Nasal cavity respiratory epithelium epithelial cell of viscerocranial mucosa (primary cell): Measurements from ENCODE around the gene STAC3. TPM values are rescaled to one million over a fixed set of nuclear protein-coding genes. Genes with fewer than 3 reads are reported as not detected.

Source experiments
- total RNA-seq: library from RNA; depleted of rRNA; stranded (reverse); fragments of >200 nt; gene quantifications from 2 replicates; pipeline ENCODE4 v1.2.3, GENCODE V29; 2014

STAC3 gene
- 0.34 and 0.36 TPM in 2 replicates for total RNA-seq

DNA sequence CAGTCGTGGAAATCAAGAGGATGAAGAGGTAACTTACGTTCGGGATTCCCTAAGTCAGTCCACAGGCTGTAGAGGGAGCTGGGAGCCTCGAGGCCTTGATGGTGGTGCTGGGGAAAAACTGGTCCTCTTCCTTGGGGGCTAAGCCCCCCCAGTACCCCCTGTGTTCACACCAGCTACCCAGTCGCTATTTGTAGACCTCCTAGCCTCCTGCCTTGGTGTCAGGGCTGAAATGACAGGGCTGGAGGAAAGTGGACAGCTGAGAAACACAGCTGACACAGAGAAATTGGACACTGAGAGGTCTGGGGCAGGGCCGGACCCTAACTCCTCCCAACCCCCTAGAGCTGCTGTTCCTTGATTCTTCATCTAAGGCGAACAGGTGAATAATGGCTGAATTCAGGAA, at the start of gene STAC3:
TSS of gene STAC3 (minus strand) at position 232 of the 400 bp plus-strand sequence. CDS start 1,551 bp downstream, outside the sequence.

DNA sequence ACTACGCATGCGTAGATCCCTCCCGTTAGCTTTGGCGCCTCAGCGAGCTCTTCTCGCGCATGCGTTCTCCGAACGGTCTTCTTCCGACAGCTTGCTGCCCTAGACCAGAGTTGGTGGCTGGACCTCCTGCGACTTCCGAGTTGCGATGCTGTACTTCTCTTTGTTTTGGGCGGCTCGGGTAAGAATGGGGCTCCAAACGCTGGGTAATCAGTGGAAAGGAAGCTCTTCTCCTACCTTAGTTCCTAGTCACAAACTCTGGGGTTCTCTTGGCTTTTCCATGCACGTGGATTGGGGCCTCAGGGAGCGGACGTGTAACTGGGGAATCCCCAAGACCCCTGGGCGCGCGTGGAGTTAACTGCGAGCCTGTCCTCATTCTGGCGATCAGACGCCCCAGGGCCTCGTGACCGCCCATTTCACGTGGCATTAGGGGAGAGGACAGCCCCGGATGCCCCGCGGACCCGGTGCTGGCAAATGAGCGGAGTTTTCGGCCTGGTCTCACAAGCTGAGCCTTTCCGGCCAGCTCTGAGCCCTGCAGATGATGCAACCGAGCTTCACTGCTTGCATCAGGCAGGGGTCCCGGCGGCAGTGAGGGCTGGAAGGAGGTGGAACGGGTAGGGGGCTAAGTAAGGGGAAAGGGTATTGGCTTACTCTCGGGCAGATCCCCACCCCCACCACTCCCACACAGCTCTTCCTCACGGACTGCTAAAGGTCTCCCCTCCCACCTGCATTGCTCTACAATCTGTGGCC, 21.2 kb downstream of the STAC3 start, which contains the start of gene SHMT2:
TSS of gene SHMT2 (plus strand) at position 78 of the 747 bp plus-strand sequence. CDS start at position 146, 68 bp downstream.

DNA sequence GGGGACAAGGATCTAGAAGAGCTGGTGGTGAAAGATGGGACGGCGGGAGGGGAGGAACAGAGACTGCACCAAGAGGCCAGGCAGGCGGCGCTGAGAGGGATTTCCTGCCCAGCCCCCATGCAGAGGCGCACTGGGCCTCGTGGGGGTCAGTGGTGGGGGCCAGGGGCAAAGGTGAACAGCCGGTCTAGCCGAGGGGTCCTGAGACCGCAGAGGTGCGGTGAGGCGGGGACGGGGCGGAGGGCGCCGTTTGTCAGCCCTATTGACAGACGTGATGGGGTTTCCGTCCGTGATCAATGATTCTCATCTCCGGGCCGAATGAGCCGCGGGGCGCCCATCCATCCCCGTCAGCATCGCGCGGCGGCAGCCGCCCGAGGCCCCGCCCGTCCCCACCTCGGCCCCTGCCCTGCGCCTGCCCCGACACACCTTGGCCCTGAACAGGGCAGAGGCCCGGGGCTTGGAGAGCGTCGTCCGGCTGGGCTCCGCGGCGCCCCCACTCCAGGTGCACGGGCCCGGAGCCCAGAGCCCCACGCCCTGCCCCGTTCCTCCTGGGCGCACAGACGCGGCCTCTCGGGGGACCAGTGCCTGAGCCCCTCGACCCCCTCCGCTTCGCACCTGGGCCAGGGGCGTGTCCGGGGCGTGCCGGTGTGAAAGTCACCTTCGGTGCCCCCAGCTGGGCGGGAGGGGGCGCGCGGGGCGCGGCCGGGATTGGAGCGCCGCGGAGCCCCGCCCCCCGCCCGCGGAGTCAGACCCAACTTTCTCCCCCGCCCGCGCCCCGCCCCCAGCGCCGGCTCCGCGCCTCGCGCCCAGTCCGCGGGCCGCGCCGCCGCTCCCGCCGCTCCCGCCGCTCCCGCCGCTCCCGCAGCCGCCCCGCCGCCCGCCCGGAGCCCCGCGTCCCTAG, 34.7 kb downstream of the STAC3 start, which contains the start of gene NXPH4:
TSS of gene NXPH4 (plus strand) at position 781 of the 898 bp plus-strand sequence. CDS start 176 bp downstream, outside the sequence.

Other genes with a start within 250 kb of the STAC3 start
- 8.2 and 9.7 TPM in 2 replicates for gene ZBTB39, start 244.6 kb downstream of the STAC3 start, total RNA-seq
- gene TAC3, start 234.7 kb downstream of the STAC3 start, total RNA-seq = not detected in 2 replicates
- gene MYO1A, start 201.1 kb downstream of the STAC3 start, total RNA-seq = 0.14 and 0.34 TPM in 2 replicates
- gene NEMP1, start 172.4 kb downstream of the STAC3 start, total RNA-seq = 4.8 and 11.6 TPM in 2 replicates
- gene NAB2, start 162.1 kb downstream of the STAC3 start, total RNA-seq = 22.9 and 54.0 TPM in 2 replicates
- 30.8 and 102 TPM in 2 replicates for gene STAT6, start 139.8 kb downstream of the STAC3 start, total RNA-seq
- 26.3 and 294 TPM in 2 replicates for gene LRP1, start 122.7 kb downstream of the STAC3 start, total RNA-seq
- gene LRP1-AS, start 103.6 kb downstream of the STAC3 start, total RNA-seq = not detected in 2 replicates
- gene NXPH4, start 34.4 kb downstream of the STAC3 start, total RNA-seq = 1.0 and 14.2 TPM in 2 replicates
- 379 and 408 TPM in 2 replicates for gene SHMT2, start 21.5 kb downstream of the STAC3 start, total RNA-seq
- 10.9 and 28.5 TPM in 2 replicates for gene R3HDM2, start 179.9 kb upstream of the STAC3 start, total RNA-seq
- gene INHBC, start 183.6 kb upstream of the STAC3 start, total RNA-seq = not detected in 2 replicates
- gene INHBE, start 204.1 kb upstream of the STAC3 start, total RNA-seq = 0.34 and 1.5 TPM in 2 replicates
- gene GLI1, start 208.6 kb upstream of the STAC3 start, total RNA-seq = under 0.01 and 0.14 TPM in 2 replicates
- not detected in 2 replicates for gene ARHGAP9, start 228.7 kb upstream of the STAC3 start, total RNA-seq
- 351 and 458 TPM in 2 replicates for gene MARS1, start 236.9 kb upstream of the STAC3 start, total RNA-seq